Upper lobe of left lung (tissue), 6 donors: Measurements from ENCODE around the gene KCNK6. TPM values are rescaled to one million over a fixed set of nuclear protein-coding genes. Genes with fewer than 3 reads are reported as not detected.
"Not testable (repeated sequence)": the region's sequence is repeated elsewhere in the genome, so short reads cannot be mapped to it uniquely, and the experiment has no call there.

ENCODE experiments used
- ATAC-seq, 2 donors: fragments of 200-7000 bp; cut with Tn5 transposase; one replicate each; pipeline ENCODE4 v1.9.1; 2022; ENCODE audit warnings: mild to moderate bottlenecking in 2 of 2, moderate library complexity in 2 of 2; ENCODE audit not compliant: low FRiP score in 2 of 2
- DNase-seq, 2 donors: peaks; one replicate each; pipeline ENCODE4 v3.0.0-alpha.2; 2019 to 2020
- H3K27ac ChIP-seq, 4 donors: fragments of 200-600 bp; sonication (generic); one replicate each; pipeline ENCODE4 v1.5.1; 2016 to 2019
- H3K27me3 ChIP-seq, 4 donors: fragments of 200-600 bp; sonication (generic); one replicate each; pipeline ENCODE4 v1.5.1; 2017 to 2019
- H3K36me3 ChIP-seq, 4 donors: fragments of 200-600 bp; sonication (generic); one replicate each; pipeline ENCODE4 v1.5.1; 2016 to 2019
- H3K4me1 ChIP-seq, 4 donors: fragments of 200-600 bp; sonication (generic); one replicate each; pipeline ENCODE4 v1.5.1; 2018 to 2019
- H3K4me3 ChIP-seq, 4 donors: fragments of 200-600 bp; sonication (generic); one replicate each; pipeline ENCODE4 v1.5.1; 2017 to 2019; ENCODE audit warnings: mild to moderate bottlenecking in 2 of 4, moderate library complexity in 1 of 4
- H3K9me3 ChIP-seq, 4 donors: fragments of 200-600 bp; sonication (generic); one replicate each; pipeline ENCODE4 v1.5.1; 2018 to 2019
- CTCF ChIP-seq, 6 experiments: fragments of 450-650 bp in 4 of 6; fragments of 200-600 bp in 2 of 6; sonication (generic) in 2 of 6; IDR thresholded peaks; one replicate each; pipeline ENCODE4 v1.5.1; 2016 to 2019; ENCODE audit warnings: antibody characterized with exemption in 6 of 6
- EP300 ChIP-seq, 4 donors: sonication (generic); formaldehyde crosslinking; IDR thresholded peaks; one replicate each; pipeline ENCODE4 v1.5.1; 2017; ENCODE audit warnings: antibody characterized with exemption in 4 of 4, control low read depth in 2 of 4
- POLR2A ChIP-seq, 4 donors: fragments of 450-650 bp; IDR thresholded peaks; one replicate each; pipeline ENCODE4 v1.5.1; 2016 to 2017; ENCODE audit warnings: antibody characterized with exemption in 4 of 4, mild to moderate bottlenecking in 2 of 4
- POLR2AphosphoS5 ChIP-seq, 2 donors: sonication (generic); formaldehyde crosslinking; IDR thresholded peaks; one replicate each; pipeline ENCODE4 v1.5.1; 2017; ENCODE audit warnings: antibody characterized with exemption in 2 of 2
- WGBS, 2 donors: methylation state at CpG; one replicate each; pipeline ENCODE4 v1.1.5; 2017 to 2018; 5-methylcytosine and 5-hydroxymethylcytosine counted together
- total RNA-seq, 6 donors: library from RNA; depleted of rRNA in 4 of 6; stranded (reverse); fragments of >200 nt in 4 of 6; gene quantifications; one replicate each; pipeline versions ENCODE4 v1.1.0 to v1.2.1, GENCODE V29; 2016 to 2021
- donor health status: DM: no; HTN: no; CAD: no; lungs with moderate emphysema.
- donor health status: DM: no; HTN: yes; CAD: no; lungs with severe emphysema.

Gene KCNK6
- total RNA-seq, 6 donors from 2014 or later = 6.8 to 22.0 (median 12.0) TPM

- H3K4me3 ChIP-seq = peak overlapping the region; percentile 80 to 95 (median 91)
- no peaks in the 10 kb centered on the region for H3K27me3 ChIP-seq
- DNase-seq = peak; percentile 97 to 99
- no peaks in the 10 kb centered on the region for H3K9me3 ChIP-seq
- H3K36me3 ChIP-seq = no peaks in the 10 kb centered on the region
- TF ChIP-seq POLR2AphosphoS5 (IDR thresholded peaks at IDR 0.05) (no peak), EP300 (IDR thresholded peaks at IDR 0.05) (no peak), CTCF (IDR thresholded peaks at IDR 0.05) (peak in 1 of 6 experiments; percentile 15), POLR2A (IDR thresholded peaks at IDR 0.05) (peak in 1 of 4 donors; percentile 40)
- peak; percentile 92 to 95 for ATAC-seq
- H3K27ac ChIP-seq = peak overlapping the region; percentile 93 to 99 (median 97)
- peaks cover 7 to 18% (median 12%) of the 10 kb centered on the region in 4 donors for H3K4me1 ChIP-seq
- 6 to 8% methylated on average over 40 to 41 of the region's 41 CpGs for WGBS, 2 donors
Measured at GRCh38 chr19:38336638-38337359, 17.2 kb downstream of the KCNK6 start.

GRCh38 chr19:38337360-38337653, 17.7 kb downstream of the KCNK6 start:
- TF ChIP-seq CTCF (IDR thresholded peaks at IDR 0.05) (no peak), POLR2A (IDR thresholded peaks at IDR 0.05) (no peak)
- Histone ChIP-seq H3K27me3 (no peaks in the 10 kb centered on the region), H3K36me3 (no peaks in the 10 kb centered on the region), H3K4me3 (peak overlapping the region in 3 of 4 donors; percentile 80 to 95 (median 89)), H3K4me1 (peaks cover 7 to 18% (median 12%) of the 10 kb centered on the region in 4 donors), H3K27ac (peak overlapping the region; percentile 93 to 99 (median 97)), H3K9me3 (no peaks in the 10 kb centered on the region)
- DNase-seq = peak in 1 of 2 donors; percentile 64
- no peak for ATAC-seq
- 55 to 65% methylated on average over 10 of the region's 10 CpGs for WGBS, 2 donors

GRCh38 chr19:38339011-38339410, 19.4 kb downstream of the KCNK6 start:
- not testable (repeated sequence) for H3K9me3 ChIP-seq, ATAC-seq, H3K36me3 ChIP-seq, H3K27me3 ChIP-seq, DNase-seq, H3K27ac ChIP-seq, H3K4me3 ChIP-seq
- WGBS, 2 donors = 72 to 92% methylated on average over 3 to 4 of the region's 4 CpGs
- H3K4me1 ChIP-seq = peaks cover 7 to 18% (median 12%) of the 10 kb centered on the region in 4 donors

GRCh38 chr19:38340927-38341326, 21.3 kb downstream of the KCNK6 start:
- Histone ChIP-seq H3K27me3 (no peaks in the 10 kb centered on the region), H3K36me3 (no peaks in the 10 kb centered on the region), H3K4me1 (peaks cover 7 to 13% (median 11%) of the 10 kb centered on the region in 4 donors), H3K4me3 (no peak overlapping the region), H3K9me3 (no peaks in the 10 kb centered on the region), H3K27ac (no peak overlapping the region)
- TF ChIP-seq POLR2AphosphoS5 (IDR thresholded peaks at IDR 0.05) (no peak), EP300 (IDR thresholded peaks at IDR 0.05) (no peak), POLR2A (IDR thresholded peaks at IDR 0.05) (no peak), CTCF (IDR thresholded peaks at IDR 0.05) (no peak)
- WGBS, 2 donors = 86 to 97% methylated on average over 2 of the region's 2 CpGs
- ATAC-seq (no peak), DNase-seq (no peak)

- H3K9me3 ChIP-seq = no peaks in the 10 kb centered on the region
- no peak for ATAC-seq
- no peaks in the 10 kb centered on the region for H3K36me3 ChIP-seq
- H3K4me3 ChIP-seq = no peak overlapping the region
- 82% methylated on average over 4 of the region's 4 CpGs for WGBS, 2 donors
- H3K27me3 ChIP-seq = no peaks in the 10 kb centered on the region
- no peak for DNase-seq
- TF ChIP-seq POLR2AphosphoS5 (IDR thresholded peaks at IDR 0.05) (no peak), EP300 (IDR thresholded peaks at IDR 0.05) (no peak), CTCF (IDR thresholded peaks at IDR 0.05) (no peak), POLR2A (IDR thresholded peaks at IDR 0.05) (no peak)
- H3K27ac ChIP-seq = no peak overlapping the region
- H3K4me1 ChIP-seq = no peaks in the 10 kb centered on the region
Measured at GRCh38 chr19:38346837-38347236, 27.2 kb downstream of the KCNK6 start.
